ENCODE data around the gene METRNL.

Gene METRNL

GRCh38 chr17:83083368-83084201 is 4.2 kb downstream of the METRNL start:
- no peaks in the 10 kb centered on the region for H3K36me3 ChIP-seq (replicated peaks; ENCODE audit: low read depth, low read length)
- H3K9me3 ChIP-seq (ENCODE audit: insufficient read depth, low read length) = no peaks in the 10 kb centered on the region
- no peak overlapping the region for H2AFZ ChIP-seq (ENCODE audit: low read depth, low read length)
- no peaks in the 10 kb centered on the region for H3K79me2 ChIP-seq (ENCODE audit: low read length)
- TF ChIP-seq EZH2phosphoT487 (IDR thresholded peaks at IDR 0.05; ENCODE audit: low read depth) (no peak), CTCF (IDR thresholded peaks at IDR 0.05; ENCODE audit: low read depth, low read length) (no peak)
- H3K9ac ChIP-seq (ENCODE audit: low read length) = no peak overlapping the region
- H3K4me2 ChIP-seq (ENCODE audit: low read length) = no peak overlapping the region
- no peaks in the 10 kb centered on the region for H4K20me1 ChIP-seq (ENCODE audit: insufficient read depth, low read length)
- H3K4me3 ChIP-seq (ENCODE audit: low read length) = no peak overlapping the region
- H3K27me3 ChIP-seq (ENCODE audit: low read depth, low read length) = no peaks in the 10 kb centered on the region
- no peak overlapping the region for H3K27ac ChIP-seq (ENCODE audit: low read length)
- no peaks in the 10 kb centered on the region for H3K4me1 ChIP-seq (ENCODE audit: low read length)

GRCh38 chr17:83084214-83084613 is 4.8 kb downstream of the METRNL start:
- Histone ChIP-seq H4K20me1 (ENCODE audit: insufficient read depth, low read length) (no peaks in the 10 kb centered on the region), H3K79me2 (ENCODE audit: low read length) (no peaks in the 10 kb centered on the region), H3K9ac (ENCODE audit: low read length) (no peak overlapping the region), H2AFZ (ENCODE audit: low read depth, low read length) (no peak overlapping the region), H3K4me2 (ENCODE audit: low read length) (no peak overlapping the region), H3K27me3 (ENCODE audit: low read depth, low read length) (no peaks in the 10 kb centered on the region), H3K4me3 (ENCODE audit: low read length) (no peak overlapping the region), H3K27ac (ENCODE audit: low read length) (no peak overlapping the region), H3K9me3 (ENCODE audit: insufficient read depth, low read length) (no peaks in the 10 kb centered on the region), H3K4me1 (ENCODE audit: low read length) (no peaks in the 10 kb centered on the region), H3K36me3 (replicated peaks; ENCODE audit: low read depth, low read length) (no peaks in the 10 kb centered on the region)
- TF ChIP-seq CTCF (IDR thresholded peaks at IDR 0.05; ENCODE audit: low read depth, low read length) (no peak), EZH2phosphoT487 (IDR thresholded peaks at IDR 0.05; ENCODE audit: low read depth) (no peak)

GRCh38 chr17:83084621-83085056 is 5.2 kb downstream of the METRNL start:
- Histone ChIP-seq H3K4me1 (ENCODE audit: low read length) (no peaks in the 10 kb centered on the region), H3K9ac (ENCODE audit: low read length) (no peak overlapping the region), H3K9me3 (ENCODE audit: insufficient read depth, low read length) (no peaks in the 10 kb centered on the region), H3K4me2 (ENCODE audit: low read length) (no peak overlapping the region), H3K27me3 (ENCODE audit: low read depth, low read length) (no peaks in the 10 kb centered on the region), H3K36me3 (replicated peaks; ENCODE audit: low read depth, low read length) (no peaks in the 10 kb centered on the region), H4K20me1 (ENCODE audit: insufficient read depth, low read length) (no peaks in the 10 kb centered on the region), H3K79me2 (ENCODE audit: low read length) (no peaks in the 10 kb centered on the region), H3K4me3 (ENCODE audit: low read length) (no peak overlapping the region), H2AFZ (ENCODE audit: low read depth, low read length) (no peak overlapping the region), H3K27ac (ENCODE audit: low read length) (no peak overlapping the region)
- no peak for TF ChIP-seq EZH2phosphoT487 (IDR thresholded peaks at IDR 0.05; ENCODE audit: low read depth)
- TF ChIP-seq CTCF (IDR thresholded peaks at IDR 0.05; ENCODE audit: low read depth, low read length) = no peak

DNA sequence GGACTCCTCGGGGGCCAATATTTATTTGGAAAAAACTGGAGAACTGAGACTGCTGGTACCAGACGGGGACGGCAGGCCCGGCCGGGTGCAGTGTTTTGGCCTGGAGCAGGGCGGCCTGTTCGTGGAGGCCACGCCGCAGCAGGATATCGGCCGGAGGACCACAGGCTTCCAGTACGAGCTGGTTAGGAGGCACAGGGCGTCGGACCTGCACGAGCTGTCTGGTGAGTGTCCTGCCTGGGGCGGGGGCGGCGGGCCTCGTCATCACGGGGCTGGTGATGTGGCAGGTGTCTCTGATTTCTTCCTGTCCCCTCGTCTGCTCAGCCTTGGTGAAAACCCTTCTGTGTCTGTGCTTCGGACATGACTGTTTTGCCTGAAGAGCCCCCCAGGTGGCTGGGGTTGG is 5.7 kb downstream of the METRNL start:
- Histone ChIP-seq H2AFZ (ENCODE audit: low read depth, low read length) (no peak overlapping the region), H3K4me1 (ENCODE audit: low read length) (no peaks in the 10 kb centered on the region)

More for the DNA sequence above, 5.7 kb downstream of the METRNL start:
- Histone ChIP-seq H3K27me3 (ENCODE audit: low read depth, low read length) (no peaks in the 10 kb centered on the region), H4K20me1 (ENCODE audit: insufficient read depth, low read length) (no peaks in the 10 kb centered on the region), H3K9me3 (ENCODE audit: insufficient read depth, low read length) (no peaks in the 10 kb centered on the region), H3K79me2 (ENCODE audit: low read length) (no peaks in the 10 kb centered on the region), H3K27ac (ENCODE audit: low read length) (no peak overlapping the region), H3K9ac (ENCODE audit: low read length) (no peak overlapping the region), H3K4me3 (ENCODE audit: low read length) (no peak overlapping the region), H3K36me3 (replicated peaks; ENCODE audit: low read depth, low read length) (no peaks in the 10 kb centered on the region), H3K4me2 (ENCODE audit: low read length) (no peak overlapping the region)
- no peak for TF ChIP-seq CTCF (IDR thresholded peaks at IDR 0.05; ENCODE audit: low read depth, low read length)
- TF ChIP-seq EZH2phosphoT487 (IDR thresholded peaks at IDR 0.05; ENCODE audit: low read depth) = no peak
